GM21367 (cell line): Measurements from ENCODE around the gene TKFC.

Experiments
- ATAC-seq: cut with Tn5 transposase; IDR thresholded peaks from one replicate; pipeline ENCODE4 v1.9.1; 2021; ENCODE audit not compliant: unreplicated experiment

TKFC gene

DNA sequence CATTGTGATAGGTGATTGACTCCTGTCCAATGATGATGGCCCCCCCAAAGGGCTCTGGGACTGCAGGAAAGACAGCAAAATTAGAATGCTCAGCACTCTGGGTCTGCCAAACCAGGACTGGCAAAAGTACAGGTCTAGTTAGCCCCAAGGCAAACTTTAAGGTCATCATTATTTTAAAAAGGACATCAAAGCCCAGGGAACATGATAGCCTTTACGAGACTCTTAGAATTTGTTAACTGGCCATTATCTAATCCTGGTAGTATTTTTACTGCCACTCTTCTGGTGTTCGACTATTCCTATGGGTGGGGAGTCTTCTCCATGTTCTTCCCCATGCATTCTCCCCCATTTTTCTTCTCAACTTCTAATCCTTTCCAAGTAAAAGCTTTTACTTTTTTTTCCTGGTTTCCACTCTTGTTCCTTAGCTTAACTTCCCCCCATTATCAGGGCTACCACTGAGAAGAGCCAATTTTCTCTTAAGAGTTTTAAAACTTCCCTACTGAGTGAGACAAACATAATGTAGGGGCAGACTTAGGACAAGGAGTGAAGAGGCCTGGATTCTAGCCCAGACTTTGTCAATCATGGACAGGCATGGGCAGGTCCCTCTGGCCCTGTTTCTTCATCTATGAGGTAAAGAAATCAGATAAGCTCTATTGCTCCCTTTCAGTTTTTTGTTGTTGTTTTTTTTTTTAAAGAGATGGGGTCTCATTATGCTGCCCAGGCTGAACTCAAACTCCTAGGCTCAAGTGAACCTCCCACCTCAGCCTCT is 7.2 kb upstream of the TKFC start:
- no peak for ATAC-seq

DNA sequence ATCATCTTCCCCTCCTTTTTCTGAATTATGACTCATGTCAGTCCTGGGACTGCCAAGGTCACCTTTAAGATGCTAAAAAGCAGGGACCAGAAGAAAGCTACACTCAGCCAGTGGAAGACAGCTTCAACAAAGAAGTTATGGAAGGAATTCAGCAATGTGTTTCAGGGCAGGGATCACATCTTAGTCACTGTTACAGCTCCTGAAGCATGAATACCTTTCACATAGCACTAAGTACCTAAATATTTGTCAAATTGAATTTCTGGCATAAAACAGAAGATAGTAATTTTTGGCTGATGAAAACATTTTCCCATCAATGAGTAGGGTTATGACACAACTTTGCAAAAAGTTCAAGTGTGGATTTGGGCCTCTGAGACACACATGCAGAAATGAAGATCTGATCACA is 5.4 kb upstream of the TKFC start:
- no peak for ATAC-seq

DNA sequence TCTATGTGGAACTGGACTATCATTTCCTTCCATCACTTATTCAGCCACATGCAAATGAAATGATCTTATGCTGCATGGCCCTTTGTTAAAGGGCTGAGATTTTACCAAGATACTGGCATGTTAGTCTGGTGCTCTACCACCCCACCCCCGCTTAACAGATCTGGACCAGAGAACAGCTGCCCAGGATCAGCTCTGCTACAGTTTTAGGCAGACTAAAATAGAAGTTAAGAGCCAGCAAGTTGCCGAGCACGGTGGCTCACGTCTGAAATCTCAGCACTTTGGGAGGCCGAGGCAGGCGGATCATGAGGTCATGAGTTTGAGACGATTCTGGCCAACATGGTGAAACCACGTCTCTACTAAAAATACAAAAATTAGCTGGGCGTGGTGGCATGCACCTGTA is 4.7 kb upstream of the TKFC start:
- ATAC-seq: no peak

DNA sequence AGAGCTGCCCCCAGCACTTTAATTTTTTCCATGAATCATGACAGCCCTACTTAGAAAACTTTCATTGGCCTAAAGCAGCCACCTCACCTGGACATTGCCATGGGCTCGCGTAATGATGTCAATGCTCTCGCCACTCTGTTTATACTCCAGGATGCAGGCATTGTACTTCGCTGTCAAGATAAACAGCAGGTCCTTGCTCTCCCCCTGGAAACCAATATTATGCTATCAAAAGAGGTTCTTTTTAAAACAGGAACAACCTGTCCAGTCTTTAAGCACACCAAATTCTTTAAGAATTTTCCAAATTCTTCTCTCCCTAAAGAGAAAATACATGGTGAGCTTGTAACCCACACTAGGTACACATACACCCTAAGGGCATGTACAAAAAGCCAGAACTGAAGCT is 3.2 kb upstream of the TKFC start:
- ATAC-seq: no peak

DNA sequence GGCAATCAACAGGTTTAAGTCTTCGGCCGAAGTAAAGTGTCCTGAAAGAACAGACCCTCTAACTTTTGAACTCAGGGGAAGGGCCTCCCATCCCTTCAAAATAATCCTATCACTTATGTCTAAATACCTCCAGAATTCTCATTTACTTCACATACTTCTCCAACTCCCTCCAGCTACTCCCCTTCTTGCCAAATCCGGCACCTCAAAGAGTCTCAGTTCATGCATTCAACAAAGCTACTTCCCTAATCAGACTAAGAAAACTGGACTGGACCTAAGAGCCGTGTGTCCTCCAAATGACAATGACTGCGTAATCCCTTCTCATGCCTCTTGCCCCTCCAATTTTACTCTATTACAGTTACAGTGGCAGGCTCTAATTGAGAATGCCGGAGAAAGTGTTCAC is 1.4 kb upstream of the TKFC start:
- no peak for ATAC-seq

DNA sequence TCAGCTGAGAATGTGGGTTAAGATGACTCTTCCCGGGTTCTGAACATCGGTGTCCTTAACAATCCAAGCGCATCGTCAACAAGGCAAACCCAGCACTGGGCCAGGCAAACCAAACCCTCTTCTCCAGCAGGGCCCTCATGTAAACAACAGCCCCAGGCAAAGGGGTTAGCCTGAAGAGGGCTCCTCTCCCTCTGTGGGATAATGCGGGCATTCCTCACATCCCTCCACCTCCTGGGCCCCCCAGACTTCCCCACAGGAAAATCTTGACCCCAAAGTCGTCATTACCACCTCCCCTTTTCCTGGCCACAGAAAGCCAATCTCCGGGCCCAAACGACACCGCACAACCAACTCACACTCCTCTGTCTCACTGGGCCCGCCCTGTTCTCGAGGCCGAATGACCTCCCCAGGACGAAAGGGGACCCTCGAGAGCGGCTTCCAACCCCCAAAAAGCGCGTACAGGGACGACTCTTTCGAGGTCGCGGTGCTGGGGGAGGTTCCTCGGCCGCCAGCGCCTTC is 689 bp upstream of the TKFC start:
- ATAC-seq: no peak

DNA sequence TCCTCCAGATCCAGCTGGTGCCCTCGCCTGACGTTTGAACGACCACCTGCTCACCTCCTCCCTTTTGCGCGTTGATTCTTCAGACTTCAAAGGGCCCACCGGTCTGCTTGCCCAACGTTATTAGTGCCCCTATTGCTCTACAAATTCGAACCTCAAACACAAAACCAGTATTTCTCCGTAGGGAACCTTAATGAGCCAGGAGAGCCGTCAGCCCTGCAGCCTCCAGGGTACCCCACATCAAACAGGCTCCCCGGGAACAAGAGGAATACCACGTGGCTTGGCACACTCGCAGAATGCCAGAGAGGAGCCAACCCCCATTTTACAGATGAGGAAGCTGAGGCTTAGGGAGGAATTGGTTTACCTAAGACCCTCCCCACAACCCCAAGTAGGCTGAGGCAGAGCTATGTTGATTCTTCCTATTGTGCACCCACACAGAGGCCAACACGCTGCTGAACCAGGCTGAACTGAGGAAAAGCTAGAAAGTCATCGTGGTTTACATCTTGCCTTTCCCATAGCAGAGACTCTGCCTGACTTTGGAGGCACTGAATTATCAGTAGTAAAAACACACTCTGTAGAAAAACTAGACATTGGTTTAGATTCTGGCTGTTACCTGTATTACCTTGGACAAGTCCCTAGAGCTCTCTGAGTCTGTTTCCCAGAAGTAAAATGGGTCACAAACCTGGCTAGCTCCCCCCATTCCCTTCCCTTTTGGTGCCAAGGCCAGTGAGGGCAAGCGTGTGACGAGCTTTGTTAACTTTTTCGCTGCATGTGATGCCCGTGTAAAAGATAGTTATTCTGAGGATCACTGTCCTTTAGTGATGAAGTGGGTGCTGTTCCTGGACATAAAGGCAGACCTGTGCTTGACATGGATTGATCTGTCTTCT is 764 bp downstream of the TKFC start:
- no peak for ATAC-seq

DNA sequence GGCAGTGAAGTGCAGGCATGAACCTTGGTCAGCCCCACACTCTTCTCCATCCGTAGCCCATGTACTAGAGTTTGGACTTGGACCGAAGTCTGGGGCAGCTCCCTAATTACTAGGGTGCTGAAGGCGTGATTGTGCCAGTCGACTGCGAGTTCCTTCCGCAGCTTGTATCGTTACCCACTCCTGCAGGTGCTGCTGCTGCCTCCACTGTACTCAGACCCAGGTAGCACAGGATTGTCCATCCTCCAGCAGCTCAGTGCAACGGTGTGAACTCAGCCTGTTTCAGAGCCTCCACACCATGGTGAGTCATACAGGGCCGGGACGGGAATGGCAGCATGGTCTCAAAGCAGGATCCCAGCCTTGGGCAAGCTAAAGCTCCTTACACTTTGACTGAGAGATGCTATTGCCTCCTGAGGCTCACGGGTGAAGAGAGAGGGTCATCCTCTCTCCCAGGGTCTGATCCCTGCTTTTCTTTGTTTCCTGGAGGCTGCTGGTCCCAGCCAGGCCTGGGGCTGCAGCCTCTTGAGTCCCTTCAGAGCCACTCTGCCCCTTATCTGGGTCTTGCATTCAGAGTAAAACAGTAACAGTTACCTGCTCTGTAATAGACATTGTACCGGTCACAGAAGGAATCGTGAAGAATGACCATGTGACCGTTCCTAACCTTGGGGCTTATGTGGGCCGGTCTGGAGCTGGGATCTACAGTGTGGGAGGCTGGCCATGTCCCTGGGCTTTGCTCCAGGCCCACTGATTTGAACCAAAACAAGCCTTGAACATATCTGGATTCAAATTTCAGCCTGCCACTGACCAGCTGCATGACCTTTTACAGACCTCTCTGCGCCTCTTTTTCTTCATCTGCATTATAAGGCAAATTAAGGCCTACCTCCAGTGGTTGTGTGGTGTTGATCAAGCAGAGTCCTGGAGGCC is 1.7 kb downstream of the TKFC start:
- no peak for ATAC-seq

DNA sequence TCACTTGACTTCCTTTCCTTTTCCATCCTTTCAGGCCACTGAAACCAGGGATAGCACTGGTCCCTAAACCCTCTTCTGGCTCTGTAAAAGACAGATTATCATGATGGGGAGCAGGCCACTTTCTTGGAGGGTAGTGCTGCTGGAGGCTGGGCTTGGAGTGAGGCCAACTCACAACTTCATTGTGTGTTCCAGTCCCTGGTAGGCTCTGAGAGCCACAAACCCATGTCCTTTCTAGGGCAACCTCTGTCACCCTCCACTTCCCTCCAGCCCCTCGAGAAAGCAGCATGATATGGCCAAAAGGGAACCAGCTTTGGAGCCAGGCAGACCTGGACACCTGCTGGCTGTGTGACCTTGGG is 2.3 kb downstream of the TKFC start:
- no peak for ATAC-seq

DNA sequence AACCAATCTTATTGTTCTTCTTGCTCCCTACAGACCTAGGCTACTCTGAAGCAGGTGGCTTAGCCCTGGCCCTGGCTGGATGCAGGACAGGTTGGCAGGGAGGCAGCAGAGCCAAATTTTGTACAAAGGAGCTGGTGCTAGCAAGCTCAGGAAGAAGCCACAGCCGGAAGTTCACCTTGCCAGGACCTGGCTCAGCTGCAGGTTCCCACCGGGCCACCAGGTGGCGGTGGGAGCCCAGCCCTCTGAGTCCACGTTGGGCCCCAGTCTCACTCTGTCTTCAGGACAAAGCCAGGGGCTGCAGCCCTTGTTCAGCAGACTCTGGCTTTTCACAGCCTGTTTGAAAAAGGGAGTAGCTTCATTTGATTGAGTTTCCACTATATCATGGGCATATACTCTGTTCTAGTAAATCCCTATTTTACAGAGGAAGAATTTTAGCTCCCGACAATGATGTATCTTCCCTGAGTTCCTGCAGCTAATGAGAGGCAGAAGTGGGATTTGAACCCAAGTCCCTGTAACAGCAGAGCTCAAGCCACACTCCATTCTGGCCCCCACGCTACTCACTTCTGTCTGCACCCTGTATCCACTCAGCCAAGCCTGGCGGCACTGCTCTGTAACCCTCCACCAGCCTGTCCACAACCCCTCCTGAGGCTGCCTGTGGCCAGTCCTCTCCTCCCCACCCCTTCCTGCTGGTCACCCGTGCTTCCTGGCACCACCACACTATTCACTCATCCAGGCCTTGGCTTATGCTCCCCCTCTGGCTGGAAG is 3.3 kb downstream of the TKFC start:
- ATAC-seq: peak; percentile 40

DNA sequence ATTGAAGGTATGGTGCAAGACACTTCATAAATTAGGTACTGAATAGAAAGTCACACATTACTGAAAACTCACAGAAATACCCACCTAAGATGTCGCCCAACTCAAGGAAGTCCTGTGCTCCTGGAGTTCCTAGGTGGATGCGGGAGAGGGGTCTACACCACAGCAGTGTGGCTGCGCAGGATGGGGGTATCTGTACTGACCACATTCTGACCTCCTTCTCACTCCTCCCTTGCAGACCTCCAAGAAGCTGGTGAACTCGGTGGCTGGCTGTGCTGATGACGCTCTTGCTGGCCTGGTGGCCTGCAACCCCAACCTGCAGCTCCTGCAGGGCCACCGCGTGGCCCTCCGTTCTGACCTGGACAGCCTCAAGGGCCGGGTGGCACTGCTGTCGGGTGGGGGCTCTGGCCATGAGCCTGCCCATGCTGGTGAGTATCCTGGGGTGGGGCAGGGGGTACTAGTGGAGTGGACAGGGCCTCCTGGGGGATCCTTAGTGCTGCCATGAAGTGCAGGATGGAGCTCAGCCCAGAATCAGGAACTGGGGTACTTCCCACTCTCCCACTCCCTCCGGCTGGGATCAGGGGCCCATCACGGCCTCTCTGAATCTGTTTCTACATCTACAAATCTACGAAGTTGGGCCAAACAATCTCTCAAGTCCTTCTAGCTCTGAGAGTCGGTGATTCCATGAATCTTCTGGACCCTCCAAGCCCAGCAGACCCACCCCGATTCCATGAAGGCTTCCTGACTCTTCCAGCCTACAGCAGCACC is 4.9 kb downstream of the TKFC start:
- no peak for ATAC-seq

DNA sequence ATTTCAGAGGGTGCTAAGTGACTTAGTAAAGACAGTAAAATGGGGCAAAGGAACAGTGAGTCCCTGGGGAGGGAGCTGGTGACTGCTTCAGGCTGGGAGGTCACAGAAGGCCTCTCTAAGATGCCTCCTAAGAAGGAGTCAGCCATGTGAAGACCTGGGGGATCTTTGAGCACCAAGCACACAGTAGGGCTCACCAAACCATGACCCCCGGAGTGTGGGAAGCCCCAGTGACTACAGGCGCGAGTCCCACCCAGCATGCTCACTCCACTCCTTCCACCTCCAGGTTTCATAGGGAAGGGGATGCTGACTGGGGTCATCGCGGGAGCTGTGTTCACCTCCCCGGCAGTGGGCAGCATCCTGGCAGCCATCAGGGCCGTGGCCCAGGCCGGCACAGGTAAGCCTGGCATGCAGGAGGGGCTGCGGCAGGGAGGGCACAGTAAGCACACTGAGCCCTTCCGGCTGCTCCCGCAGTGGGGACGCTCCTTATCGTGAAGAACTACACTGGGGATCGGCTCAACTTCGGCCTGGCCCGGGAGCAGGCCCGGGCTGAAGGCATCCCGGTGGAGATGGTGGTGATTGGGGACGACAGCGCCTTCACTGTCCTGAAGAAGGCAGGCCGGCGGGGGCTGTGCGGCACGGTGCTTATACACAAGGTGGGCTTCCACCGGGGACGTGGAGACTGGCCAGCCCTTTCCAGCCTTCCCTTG is 5.9 kb downstream of the TKFC start:
- no peak for ATAC-seq

DNA sequence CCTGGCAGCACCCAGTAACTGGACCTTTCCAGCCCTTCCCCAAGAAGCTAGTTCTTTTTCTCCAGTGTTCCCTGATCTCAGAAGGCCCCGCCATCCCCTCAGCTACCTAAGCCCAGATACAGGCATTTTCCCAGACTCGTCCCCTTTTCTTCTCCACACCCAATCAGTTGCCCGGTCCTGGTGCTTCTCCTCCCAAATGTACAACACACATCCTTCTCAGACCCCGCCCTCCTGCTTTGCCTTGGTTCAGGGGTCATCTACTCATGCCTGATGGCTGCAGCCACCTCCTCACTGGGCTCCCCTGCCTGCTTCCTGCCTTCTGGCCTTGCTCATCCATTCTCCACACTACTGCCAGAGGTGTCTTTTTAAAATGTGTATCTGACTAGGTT is 6.5 kb downstream of the TKFC start:
- ATAC-seq: no peak

DNA sequence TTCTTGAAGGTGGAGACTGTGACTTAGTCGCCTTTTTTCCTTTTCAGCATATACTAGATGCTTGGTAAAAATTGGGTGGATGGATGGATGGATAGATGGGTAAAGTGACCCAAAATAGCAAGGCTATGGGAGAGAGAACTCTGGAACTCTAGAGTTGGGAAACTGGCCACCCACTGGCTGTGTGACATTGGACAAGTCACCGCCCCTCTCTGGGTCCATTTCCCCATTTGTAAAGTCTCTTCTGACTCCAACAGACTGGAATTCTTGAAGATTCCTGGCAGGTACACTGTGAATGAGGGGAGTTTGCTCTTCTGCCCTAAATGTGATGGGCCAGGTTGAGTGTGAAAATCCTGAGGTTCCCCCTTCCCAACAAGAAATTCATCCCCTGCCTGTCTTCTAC is 8.0 kb downstream of the TKFC start:
- ATAC-seq: no peak

DNA sequence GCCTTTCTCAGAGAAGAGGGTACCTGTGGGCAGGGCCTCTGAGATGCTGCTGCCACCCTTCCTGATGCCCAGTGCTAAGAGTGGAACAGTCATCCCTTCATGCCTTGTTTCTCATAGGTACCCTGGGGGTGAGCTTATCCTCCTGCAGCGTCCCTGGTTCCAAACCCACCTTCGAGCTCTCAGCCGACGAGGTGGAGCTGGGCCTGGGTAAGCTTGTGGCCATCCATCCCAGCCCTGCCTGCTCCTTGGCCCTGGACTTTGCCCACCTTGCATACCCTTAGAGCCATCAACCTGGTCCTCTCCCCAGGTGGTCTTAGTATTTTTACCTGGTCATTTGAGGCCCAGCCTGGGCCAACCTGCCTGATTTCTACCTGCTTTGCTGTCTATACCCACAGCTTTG is 8.7 kb downstream of the TKFC start:
- ATAC-seq: no peak

DNA sequence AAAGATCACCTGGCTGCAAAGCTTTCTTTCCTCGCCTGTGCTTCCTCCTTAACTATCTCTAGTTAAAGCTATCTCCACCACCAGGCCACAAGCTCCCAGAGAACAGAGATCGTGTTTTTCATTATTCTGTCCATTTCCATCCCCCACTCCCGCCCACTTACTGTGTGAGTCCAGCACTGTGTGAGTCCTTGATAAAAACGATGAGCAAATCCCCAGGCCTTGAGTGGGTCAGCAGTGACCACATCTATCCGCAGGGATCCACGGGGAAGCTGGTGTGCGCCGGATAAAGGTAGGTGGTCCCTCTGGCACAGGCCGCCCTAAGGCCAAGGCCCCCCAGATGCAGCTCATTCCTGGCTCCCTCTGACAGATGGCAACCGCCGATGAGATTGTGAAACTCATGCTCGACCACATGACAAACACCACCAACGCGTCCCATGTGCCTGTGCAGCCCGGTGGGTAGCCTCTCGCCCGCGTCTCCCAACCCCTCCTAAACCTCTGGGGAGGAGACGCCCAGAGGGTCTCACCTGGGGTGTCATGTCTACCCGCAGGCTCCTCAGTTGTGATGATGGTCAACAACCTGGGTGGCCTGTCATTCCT is 9.3 kb downstream of the TKFC start:
- ATAC-seq: no peak

DNA sequence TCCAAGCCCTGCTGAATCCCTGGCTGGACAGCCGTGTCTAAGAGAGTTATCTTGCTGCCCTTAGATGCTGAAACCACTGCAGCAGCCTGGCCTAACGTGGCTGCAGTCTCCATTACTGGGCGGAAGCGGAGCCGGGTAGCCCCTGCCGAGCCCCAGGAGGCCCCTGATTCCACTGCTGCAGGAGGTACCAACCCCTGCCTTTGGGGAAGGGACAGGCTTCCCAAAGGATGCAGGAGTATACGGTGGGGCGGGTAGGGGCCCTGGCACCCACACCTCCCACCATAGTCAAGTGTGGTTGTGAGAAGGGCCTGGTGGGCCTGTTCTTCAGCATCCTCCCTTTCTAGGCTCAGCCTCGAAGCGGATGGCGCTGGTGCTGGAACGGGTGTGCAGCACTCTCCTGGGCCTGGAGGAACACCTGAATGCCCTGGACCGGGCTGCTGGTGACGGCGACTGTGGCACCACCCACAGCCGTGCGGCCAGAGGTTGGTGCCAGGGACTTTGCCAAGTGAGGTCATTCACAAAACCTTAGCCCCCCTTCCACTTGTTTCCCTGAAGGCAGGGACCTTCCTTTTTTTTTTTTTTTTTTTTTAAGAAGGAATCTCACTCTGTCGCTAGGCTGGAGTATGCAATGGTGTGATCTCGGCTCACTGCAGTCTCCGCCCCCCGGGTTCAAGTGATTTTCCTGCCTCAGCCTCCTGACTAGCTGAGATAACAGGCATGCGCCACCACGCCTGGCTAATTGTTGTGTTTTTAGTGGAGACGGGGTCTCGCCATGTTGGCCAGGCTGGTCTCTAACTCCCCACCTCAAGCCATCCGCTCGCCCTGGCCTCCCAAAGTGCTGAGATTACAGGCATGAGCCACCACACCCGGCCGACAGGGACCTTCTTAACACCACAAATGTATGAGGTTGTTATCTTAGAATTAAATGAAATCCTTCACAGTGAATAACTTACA is 11.0 kb downstream of the TKFC start:
- no peak for ATAC-seq

DNA sequence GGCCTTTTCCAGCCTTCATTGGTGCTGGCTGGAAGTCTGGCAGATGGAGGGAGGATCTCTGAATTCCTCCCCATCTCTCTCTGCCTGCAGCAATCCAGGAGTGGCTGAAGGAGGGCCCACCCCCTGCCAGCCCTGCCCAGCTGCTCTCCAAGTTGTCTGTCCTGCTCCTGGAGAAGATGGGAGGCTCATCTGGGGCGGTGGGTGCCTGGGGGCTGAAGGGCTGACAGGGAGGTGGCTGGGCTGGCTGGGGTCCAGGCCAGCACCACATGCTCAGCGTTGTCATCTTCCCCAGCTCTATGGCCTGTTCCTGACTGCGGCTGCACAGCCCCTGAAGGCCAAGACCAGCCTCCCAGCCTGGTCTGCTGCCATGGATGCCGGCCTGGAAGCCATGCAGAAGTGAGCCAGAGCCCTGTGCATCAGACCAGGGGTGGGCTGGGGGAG is 12.2 kb downstream of the TKFC start:
- no peak for ATAC-seq
